ENCODE measurements around the gene RNF151.

GRCh38 chr16:1938910-1939309, 27.7 kb upstream of the RNF151 start:
- no peak for TF ChIP-seq GATA2 (IDR thresholded peaks at IDR 0.05; ENCODE audit: low read depth, low read length)
- no peak for TF ChIP-seq GATA3 (IDR thresholded peaks at IDR 0.05; ENCODE audit: low read depth, low read length)
